Gastrocnemius medialis (tissue), 4 donors: ENCODE data around the gene TMEM269. TPM values are rescaled to one million over a fixed set of nuclear protein-coding genes. Genes with fewer than 3 reads are reported as not detected.

Source experiments
- ATAC-seq, 2 donors: fragments of 150-250 bp; one replicate each; pipeline ENCODE4 v1.9.1; 2016
- DNase-seq, 2 donors: peaks; one replicate each; pipeline ENCODE4 v3.0.0-alpha.2; 2019
- H3K27ac ChIP-seq, 4 donors: fragments of 200-600 bp; sonication (generic); 1 replicate in 1 of 4; 2 replicates in 3 of 4; pipeline ENCODE4 v1.5.1; 2016 to 2018; ENCODE audit warnings: mild to moderate bottlenecking in 2 of 4, moderate library complexity in 1 of 4
- H3K27me3 ChIP-seq, 3 donors: fragments of 200-600 bp; sonication (generic) in 2 of 3; 1 replicate in 1 of 3; 2 replicates in 2 of 3; pipeline versions ENCODE4 v1.5.1 to v1.6.0; 2016 to 2019; ENCODE audit warnings: mild to moderate bottlenecking in 1 of 3, moderate library complexity in 1 of 3
- H3K36me3 ChIP-seq, 2 donors: fragments of 200-600 bp; sonication (generic) in 1 of 2; one replicate each; pipeline ENCODE4 v1.5.1; 2017 to 2018
- H3K4me1 ChIP-seq, 2 donors: fragments of 200-600 bp; sonication (generic) in 1 of 2; one replicate each; pipeline ENCODE4 v1.5.1; 2016 to 2017; ENCODE audit warnings: mild to moderate bottlenecking in 2 of 2
- H3K4me3 ChIP-seq, 4 donors: fragments of 200-600 bp; sonication (generic) in 3 of 4; 1 replicate in 1 of 4; 2 replicates in 3 of 4; pipeline ENCODE4 v1.5.1; 2016 to 2019; ENCODE audit warnings: mild to moderate bottlenecking in 2 of 4
- H3K9me3 ChIP-seq, 3 donors: fragments of 200-600 bp; sonication (generic) in 2 of 3; 1 replicate in 1 of 3; 2 replicates in 2 of 3; pipeline ENCODE4 v1.5.1; 2016 to 2019
- POLR2A ChIP-seq, 2 donors: fragments of 450-650 bp; IDR thresholded peaks; one replicate each; pipeline ENCODE4 v1.6.1; 2017; ENCODE audit warnings: antibody characterized with exemption in 2 of 2, mild to moderate bottlenecking in 2 of 2, moderate library complexity in 2 of 2
- in situ Hi-C, 4 donors: fragments of 200-750 bp; cut with MboI; loops; one replicate each; pipeline versions ENCODE4 v1.15.0 to v1.8.0; 2017; ENCODE audit warnings: low sequenced_read_pairs in 4 of 4
- intact Hi-C: fragments of 100-400 bp; cut with DNase I; formaldehyde crosslinking; loops from one replicate; pipeline ENCODE4 v1.15.1; 2023; ENCODE audit warnings: low total_unique reads
- total RNA-seq, 4 donors: library from RNA; depleted of rRNA; stranded (reverse); fragments of >200 nt; gene quantifications; one replicate each; pipeline versions ENCODE4 v1.1.0 to v1.2.3, GENCODE V29; 2016
- TF ChIP-seq, protein P1 (sequence below), 5 experiments: fragments of 450-650 bp in 3 of 5; fragments of 200-600 bp in 2 of 5; sonication (generic) in 2 of 5; IDR thresholded peaks in 4 of 5; conservative IDR thresholded peaks in 1 of 5; 1 replicate in 4 of 5; 2 replicates in 1 of 5; pipeline ENCODE4 v1.5.1; 2016 to 2019; ENCODE audit warnings: antibody characterized with exemption in 5 of 5, mild to moderate bottlenecking in 3 of 5, moderate library complexity in 3 of 5

Gene TMEM269
- total RNA-seq, 4 donors from 2014 or later: 0.19 to 0.25 TPM; not detected in 2

DNA sequence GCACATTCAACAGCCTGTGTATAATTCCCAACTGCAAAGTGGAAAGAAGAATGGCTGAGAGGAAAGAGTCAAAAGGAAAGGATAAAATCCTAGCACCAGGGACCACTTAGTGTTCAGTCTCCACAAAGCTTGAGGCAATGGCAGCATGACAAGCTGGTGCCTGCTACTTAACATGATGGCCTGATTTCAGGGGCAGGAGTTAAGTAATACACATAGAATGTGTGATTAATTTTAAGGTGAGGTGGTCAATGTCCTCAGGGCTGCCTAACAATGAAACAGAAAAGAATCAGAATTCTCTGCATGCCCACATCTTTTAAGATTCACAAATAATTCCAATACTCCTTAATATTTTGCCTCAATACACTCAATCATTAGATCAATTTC is 26.9 kb upstream of the TMEM269 start:
- DNase-seq (no peak), ATAC-seq (no peak)
- in situ Hi-C loops (loop anchor here in 1 of 4 donors (25.0 kb wide), 2 partner anchors 304 to 421 kb away; partner anchors contain the start of gene FOXJ3), intact Hi-C loops (loop anchor here (5.0 kb wide), 1 partner anchor 181 kb away; no protein-coding TSS in a partner anchor)
- Histone ChIP-seq H3K27ac (no peak overlapping the region), H3K4me1 (no peaks in the 10 kb centered on the region), H3K9me3 (no peaks in the 10 kb centered on the region), H3K27me3 (no peaks in the 10 kb centered on the region), H3K4me3 (no peak overlapping the region), H3K36me3 (peaks cover 0 to 72% of the 10 kb centered on the region in 2 donors)
- no peak for TF ChIP-seq POLR2A (IDR thresholded peaks at IDR 0.05)
- TF ChIP-seq, protein P1, sequence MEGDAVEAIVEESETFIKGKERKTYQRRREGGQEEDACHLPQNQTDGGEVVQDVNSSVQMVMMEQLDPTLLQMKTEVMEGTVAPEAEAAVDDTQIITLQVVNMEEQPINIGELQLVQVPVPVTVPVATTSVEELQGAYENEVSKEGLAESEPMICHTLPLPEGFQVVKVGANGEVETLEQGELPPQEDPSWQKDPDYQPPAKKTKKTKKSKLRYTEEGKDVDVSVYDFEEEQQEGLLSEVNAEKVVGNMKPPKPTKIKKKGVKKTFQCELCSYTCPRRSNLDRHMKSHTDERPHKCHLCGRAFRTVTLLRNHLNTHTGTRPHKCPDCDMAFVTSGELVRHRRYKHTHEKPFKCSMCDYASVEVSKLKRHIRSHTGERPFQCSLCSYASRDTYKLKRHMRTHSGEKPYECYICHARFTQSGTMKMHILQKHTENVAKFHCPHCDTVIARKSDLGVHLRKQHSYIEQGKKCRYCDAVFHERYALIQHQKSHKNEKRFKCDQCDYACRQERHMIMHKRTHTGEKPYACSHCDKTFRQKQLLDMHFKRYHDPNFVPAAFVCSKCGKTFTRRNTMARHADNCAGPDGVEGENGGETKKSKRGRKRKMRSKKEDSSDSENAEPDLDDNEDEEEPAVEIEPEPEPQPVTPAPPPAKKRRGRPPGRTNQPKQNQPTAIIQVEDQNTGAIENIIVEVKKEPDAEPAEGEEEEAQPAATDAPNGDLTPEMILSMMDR (IDR thresholded peaks at IDR 0.05 in 4 of 5, conservative IDR thresholded peaks at IDR 0.05 in 1 of 5): no peak

- Histone ChIP-seq H3K4me1 (no peaks in the 10 kb centered on the region), H3K27me3 (no peaks in the 10 kb centered on the region), H3K4me3 (no peak overlapping the region), H3K27ac (no peak overlapping the region), H3K9me3 (no peaks in the 10 kb centered on the region), H3K36me3 (peaks cover 0 to 65% of the 10 kb centered on the region in 2 donors)
- ATAC-seq (no peak), DNase-seq (no peak)
- TF ChIP-seq, protein P1 (IDR thresholded peaks at IDR 0.05 in 4 of 5, conservative IDR thresholded peaks at IDR 0.05 in 1 of 5): no peak
- no peak for TF ChIP-seq POLR2A (IDR thresholded peaks at IDR 0.05)
- intact Hi-C loops (loop anchor here (5.0 kb wide), 1 partner anchor 181 kb away; no protein-coding TSS in a partner anchor), in situ Hi-C loops (loop anchor here in 1 of 4 donors (25.0 kb wide), 2 partner anchors 304 to 421 kb away; partner anchors contain the start of gene FOXJ3)
Observed at GRCh38 chr1:42758641-42759040, 26.1 kb upstream of the TMEM269 start.

DNA sequence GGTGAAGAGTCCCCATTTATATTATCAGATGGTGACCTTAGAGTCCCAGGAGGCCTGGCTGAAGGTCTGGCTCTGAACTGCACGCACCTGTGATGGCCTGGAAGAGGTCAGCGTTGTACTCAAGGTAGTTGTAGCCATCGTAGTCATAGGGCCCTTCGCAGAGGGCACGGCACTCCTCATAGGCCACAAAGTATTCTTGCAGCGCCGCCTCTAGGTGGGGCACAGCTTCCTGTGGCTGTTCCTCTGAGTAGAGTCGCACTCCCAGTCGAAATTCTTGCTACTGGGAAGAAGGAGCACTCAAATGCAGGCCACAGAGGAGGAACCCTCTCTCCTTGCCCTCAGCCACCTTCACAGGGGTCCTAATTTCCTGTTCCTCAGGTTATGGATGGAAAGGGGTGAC is 25.7 kb upstream of the TMEM269 start:
- Histone ChIP-seq H3K4me3 (no peak overlapping the region), H3K36me3 (peaks cover 0 to 60% of the 10 kb centered on the region in 2 donors), H3K27ac (no peak overlapping the region), H3K4me1 (no peaks in the 10 kb centered on the region), H3K27me3 (no peaks in the 10 kb centered on the region), H3K9me3 (no peaks in the 10 kb centered on the region)
- intact Hi-C loops: loop anchor here (5.0 kb wide), 1 partner anchor 182 kb away; no protein-coding TSS in a partner anchor
- ATAC-seq (no peak), DNase-seq (no peak)
- TF ChIP-seq, protein P1 (IDR thresholded peaks at IDR 0.05 in 4 of 5, conservative IDR thresholded peaks at IDR 0.05 in 1 of 5): no peak
- no peak for TF ChIP-seq POLR2A (IDR thresholded peaks at IDR 0.05)
- in situ Hi-C loops: loop anchor here in 1 of 4 donors (25.0 kb wide), 2 partner anchors 303 to 422 kb away; partner anchors contain the start of gene FOXJ3

DNA sequence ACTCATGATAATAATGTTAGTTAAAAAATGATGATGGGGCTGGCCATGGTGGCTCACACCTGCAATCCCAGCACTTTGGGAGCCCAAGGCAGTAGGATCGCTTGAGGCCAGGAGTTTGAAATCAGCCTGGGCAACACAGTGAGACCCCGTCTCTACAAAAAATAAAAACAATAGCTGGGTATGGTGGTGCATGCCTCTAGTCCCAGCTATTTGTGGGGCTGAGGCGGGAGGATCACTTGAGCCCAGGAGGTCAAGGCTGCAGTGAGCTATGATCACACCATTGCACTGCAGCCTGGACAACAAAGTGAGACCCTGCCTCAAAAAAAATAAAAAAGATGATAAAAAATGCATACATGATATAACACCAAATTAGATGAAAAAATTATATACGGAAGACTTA is 23.2 kb upstream of the TMEM269 start:
- Histone ChIP-seq H3K27me3 (no peaks in the 10 kb centered on the region), H3K9me3 (no peaks in the 10 kb centered on the region), H3K4me1 (peaks cover 13 to 20% of the 10 kb centered on the region in 2 donors), H3K36me3 (peaks cover 0 to 36% of the 10 kb centered on the region in 2 donors), H3K27ac (no peak overlapping the region), H3K4me3 (no peak overlapping the region)
- in situ Hi-C loops: loop anchor here in 2 of 4 donors (10.0 to 25.0 kb wide), 3 partner anchors 77 to 424 kb away; partner anchors contain the start of genes FOXJ3 (in 1 of the 2) and YBX1 (in 1 of the 2)
- DNase-seq (no peak), ATAC-seq (no peak)
- TF ChIP-seq POLR2A (IDR thresholded peaks at IDR 0.05): no peak
- TF ChIP-seq, protein P1 (IDR thresholded peaks at IDR 0.05 in 4 of 5, conservative IDR thresholded peaks at IDR 0.05 in 1 of 5): no peak
- intact Hi-C loops: loop anchor here (10.0 kb wide), 1 partner anchor 427 kb away; the partner anchor contains the start of gene FOXJ3
